NCI-H2029 (cell line): ENCODE data around the gene ANKRD11.
"Not testable (repeated sequence)": the region's sequence is repeated elsewhere in the genome, so short reads cannot be mapped to it uniquely, and the experiment has no call there.

Source experiments
- DNase-seq: peaks from one replicate; lab custom pipeline; 2025; lab: John Stamatoyannopoulos, UW

ANKRD11 gene

DNA sequence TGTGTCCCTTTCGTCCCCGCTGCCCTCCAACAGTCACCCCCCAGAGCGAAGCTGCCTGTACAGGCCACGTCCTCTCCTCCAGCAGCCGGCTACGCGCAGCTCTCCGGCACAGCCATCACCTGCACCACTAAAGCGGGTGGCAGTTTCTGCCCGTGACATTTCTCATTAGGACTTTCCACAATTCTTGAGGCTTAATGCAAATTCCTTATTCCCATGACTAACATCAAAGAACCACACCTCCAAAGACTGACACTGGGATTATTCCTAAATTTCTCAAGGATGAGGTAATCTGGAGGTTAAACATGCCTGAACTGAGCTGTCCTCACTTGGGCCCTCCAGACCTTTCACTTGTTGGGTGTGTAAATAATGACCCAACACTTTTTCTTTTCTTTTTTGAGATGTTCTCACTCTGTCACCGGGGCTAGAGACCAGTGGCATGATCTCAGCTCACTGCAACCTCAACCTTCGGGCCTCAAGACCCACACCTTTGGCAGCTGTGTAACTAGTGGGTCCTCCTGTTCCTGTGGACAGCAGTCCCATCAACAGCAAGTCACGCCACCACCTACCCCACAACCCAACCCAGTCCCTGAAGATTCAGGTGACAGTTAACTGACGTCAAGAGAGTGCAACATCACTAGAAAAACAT lies 11.7 kb downstream of the ANKRD11 start:
- DNase-seq, result no peak

DNA sequence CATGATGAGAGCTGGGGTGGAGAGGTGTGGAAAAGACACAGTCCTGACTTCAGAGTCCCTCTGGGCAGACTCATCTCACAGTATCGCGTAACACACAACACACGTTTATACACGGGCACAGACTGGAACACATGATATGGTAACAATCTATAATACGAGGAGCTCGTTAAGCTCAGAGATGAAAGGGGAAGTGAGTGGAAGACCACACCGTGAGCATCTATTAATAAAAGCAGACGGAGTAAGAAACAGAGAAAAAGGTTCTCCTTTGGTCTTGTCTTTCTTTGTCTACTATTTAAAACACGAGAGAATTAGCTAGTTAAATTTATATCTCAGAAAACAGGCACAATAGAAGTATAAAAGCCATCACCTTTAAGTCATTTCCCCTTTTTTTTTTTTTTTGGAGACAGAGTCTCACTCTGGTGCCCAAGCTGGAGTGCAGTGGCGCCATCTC lies 13.5 kb downstream of the ANKRD11 start:
- no peak for DNase-seq

DNA sequence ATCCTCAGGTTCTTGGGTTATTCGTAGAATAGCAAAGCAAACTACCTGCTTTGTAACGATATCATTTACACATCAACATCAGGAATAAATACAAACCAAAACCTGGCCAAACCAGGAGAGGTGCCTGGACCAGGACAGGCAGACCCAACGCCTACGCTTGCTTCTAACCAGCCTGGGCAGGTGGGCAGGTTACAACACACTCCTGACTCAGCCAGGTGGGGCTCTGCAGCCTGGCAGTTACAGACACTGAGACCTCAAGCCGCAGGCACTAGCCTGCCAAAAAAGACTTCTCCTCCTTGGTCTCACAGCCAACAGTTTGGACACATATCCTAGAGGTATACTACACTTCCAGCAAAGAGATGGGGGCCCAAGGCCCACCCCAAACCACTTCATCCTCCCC lies 14.0 kb downstream of the ANKRD11 start:
- no peak for DNase-seq

DNA sequence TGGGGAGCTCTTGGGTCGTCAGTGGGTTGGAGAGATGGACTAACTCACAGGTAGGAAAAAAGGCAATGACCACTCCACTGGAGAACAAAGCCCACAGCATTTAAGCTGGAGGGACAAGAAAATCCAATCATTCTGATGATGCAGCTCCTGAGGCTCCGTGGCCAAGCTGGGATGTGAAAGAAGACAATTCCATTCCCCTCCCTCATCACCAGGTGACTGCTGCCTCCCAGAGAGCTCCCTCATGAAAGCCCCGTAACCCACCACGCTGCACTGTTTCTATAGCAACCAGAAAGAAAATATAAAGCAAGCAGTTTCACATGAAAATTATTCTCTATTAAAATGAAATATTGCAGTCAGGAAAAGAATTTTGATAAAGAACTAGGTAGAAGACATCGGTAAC lies 15.2 kb downstream of the ANKRD11 start:
- no peak for DNase-seq

DNA sequence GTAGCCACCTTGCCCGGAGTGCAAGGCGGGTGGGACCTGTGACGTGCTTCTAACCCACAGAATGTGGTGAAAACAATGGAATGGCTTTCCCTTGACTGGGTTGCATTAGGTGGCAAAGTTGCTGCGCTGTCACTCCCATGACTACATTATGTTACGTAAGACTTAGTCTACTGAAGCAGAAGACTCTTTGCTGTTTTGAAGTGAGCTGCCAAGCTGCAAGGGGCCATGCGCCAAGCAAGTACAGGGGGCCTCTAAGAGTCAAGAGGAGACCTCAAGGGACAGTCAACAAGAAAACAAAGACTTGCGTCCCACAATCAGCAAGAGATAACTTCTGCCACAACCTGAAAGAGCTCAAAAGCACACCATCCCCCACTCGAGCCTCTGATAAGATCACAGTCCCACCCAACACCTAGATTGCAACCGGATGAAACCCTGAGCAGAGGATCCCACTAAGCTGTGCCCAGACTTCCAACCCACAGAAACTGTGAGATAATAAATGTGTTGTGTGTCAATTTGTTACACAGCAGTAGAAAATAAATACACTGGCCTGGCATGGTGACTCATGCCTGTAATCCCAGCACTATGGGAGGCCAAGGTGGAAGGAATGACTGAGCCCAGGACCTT lies 16.5 kb downstream of the ANKRD11 start:
- no peak for DNase-seq

DNA sequence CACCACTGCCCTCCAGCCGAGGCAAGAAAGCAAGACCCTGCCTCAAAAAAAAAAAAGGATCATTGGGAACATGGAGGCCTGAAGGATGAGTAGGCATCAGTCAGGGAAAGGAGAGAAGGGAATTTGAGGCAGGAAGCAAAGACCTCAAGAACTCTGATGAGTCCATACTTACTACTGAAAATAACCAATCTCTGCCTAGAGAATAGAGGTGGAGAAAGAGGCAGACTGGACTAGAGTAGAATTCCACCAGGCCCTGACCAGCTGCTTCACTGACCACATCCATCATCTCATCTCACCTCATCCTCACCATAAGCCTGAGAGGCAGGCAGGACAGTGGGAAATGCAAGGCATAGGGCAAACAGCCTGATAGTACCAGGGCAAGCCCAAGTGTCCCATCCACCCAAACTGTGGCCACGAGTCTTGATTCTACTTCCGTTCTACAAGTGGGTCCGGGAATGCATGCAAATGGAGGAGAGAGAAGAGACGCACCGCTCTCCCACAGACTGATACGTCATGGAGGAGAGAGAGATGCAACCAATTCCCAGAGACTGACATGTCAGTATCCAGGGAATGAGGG lies 17.1 kb downstream of the ANKRD11 start:
- no peak for DNase-seq

DNA sequence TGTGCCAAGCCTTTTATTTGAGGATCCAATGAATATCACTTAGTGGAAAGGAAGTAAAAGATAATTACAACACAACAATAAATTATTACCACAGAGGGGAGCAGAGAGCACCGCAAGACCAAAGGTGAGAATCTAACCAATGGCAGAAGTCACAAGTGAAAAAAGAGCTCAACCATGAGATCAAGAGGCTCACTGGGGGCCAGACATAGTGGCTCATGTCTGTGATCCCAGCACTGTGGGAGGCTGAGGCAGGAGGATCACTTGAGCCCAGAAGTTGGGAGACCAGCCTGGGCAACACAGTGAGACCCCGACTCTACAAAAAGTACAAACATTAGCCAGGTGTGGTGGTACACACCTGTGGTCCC lies 17.7 kb downstream of the ANKRD11 start:
- no peak for DNase-seq

DNA sequence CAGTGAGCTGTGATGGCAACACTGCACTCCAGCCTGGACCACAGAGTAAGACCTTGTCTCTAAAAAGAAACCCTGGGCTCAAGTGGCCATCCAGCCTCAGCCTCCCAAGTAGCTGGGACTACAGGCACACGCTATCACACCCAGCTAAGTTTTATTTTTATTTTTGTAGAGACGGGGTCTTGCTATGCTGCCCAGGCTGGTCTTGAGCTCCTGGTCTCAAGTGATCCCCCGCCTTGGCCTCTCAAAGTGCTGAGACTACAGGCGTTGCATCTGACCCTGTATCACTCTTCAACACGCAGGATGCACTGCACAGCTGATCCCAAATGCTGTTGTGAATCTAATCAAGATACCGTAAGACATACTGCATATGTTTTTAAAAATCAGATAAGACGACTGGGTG lies 23.0 kb downstream of the ANKRD11 start:
- DNase-seq, result no peak

DNA sequence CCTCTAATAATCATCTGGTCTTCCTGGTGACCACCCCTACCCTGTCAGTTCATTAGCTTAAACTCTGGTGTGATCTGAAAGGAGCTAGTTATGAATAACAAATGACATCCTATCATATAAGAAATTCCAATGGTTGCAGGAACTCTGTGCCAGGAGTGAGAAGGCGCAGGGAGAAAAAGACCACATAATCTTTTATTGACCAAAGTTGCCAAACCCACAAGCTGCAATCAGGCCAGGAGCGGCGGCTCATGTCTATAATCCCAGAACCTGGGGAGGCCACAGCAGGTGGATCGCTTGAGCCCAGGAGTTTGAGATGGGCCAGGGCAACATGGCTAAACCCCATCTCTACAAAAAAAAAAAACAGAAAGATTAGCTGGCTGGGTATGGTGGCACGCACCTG lies 23.4 kb downstream of the ANKRD11 start:
- no peak for DNase-seq

DNA sequence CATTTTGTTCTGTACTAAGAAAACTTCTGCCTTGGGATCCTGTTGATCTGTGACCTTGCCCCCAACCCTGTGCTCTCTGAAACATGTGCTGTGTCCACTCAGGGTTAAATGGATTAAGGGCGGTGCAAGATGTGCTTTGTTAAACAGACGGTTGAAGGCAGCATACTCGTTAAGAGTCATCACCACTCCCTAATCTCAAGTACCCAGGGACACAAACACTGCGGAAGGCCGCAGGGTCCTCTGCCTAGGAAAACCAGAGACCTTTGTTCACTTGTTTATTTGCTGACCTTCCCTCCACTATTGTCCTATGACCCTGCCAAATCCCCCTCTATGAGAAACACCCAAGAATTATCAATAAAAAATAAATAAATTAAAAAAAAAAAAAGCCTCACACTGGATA lies 27.0 kb downstream of the ANKRD11 start:
- not testable (repeated sequence) for DNase-seq

DNA sequence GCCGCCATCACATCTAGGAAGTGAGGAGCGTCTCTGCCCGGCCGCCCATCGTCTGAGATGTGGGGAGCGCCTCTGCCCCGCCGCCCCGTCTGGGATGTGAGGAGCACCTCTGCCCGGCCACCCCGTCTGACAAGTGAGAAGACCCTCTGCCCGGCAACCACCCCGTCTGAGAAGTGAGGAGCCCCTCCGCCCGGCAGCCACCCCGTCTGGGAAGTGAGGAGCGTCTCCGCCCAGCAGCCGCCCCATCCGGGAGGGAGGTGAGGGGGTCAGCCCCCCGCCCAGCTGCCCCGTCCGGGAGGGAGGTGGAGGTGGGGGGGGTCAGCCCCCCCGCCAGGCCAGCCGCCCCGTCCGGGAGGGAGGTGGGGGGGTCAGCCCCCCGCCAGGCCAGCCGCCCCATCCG lies 27.7 kb downstream of the ANKRD11 start:
- DNase-seq, result not testable (repeated sequence)

DNA sequence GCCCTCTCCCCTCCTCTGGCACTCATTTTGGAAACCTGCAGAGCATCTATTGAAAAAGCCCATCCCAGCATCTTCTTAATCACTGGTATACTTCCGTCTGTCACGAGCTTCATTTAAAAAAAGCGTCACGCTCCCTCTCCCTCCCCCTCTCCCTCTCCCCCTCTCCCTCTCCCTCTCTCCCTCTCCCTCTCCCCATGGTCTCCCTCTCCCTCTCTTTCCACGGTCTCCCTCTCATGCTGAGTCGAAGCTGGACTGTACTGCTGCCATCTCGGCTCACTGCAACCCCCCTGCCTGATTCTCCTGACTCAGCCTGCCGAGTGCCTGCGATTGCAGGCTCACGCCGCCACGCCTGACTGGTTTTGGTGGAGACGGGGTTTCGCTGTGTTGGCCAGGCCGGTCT lies 28.5 kb downstream of the ANKRD11 start:
- not testable (repeated sequence) for DNase-seq

DNA sequence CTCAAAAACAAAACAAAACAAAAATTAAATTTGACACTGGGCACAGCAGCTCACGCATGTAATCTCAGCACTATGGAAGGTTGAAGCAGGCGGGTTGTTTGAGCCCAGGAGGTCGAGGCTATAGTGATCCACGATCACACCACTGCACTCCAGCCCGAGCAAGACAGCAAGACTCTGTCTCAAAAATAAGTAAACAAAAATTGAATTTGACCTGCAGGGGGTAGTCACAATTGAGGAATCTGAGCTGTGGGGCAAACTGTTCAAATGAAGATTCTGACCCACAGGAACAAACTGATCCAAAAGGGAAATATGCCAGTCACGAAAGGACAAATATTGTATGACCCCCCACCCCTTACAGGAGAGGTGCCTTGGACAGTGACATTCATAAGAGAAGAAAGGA lies 29.8 kb downstream of the ANKRD11 start:
- no peak for DNase-seq

DNA sequence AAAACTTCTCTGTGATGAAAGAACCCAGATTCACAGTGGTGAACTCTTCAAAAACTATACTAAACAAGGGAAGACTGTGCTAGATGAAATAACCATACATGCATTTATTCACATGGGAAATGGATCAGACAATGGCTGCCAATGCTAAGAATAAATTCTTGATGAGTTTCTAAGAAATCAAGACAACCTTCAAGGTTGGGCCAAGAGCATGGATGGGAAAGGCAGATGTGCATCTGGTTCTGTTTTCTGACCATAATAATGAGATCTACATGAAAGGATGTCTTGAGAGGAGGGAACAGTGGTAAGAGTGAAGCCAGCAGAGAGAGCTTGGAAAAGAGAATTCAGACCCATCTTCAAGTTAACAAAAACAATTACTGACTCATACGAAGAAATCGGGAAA lies 31.4 kb downstream of the ANKRD11 start:
- no peak for DNase-seq

DNA sequence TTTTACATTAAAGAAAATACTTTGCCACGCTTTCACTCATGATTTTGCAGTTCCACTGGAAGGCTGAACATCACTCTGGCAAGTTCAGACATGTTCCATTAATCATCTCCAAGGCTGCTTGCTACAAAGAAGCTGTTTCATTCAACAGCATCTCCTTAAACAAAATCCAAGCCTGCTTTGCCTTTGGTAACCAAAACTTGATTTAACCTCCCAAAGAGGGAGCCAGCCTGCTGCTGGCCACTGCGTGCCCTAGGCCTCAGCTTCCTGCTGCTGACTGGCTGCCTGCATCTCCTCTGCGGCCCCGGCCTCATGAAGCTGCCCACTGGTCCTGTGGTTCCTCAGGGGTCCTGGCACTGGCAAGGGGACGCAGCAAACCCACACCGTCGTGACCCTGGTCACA lies 31.8 kb downstream of the ANKRD11 start:
- DNase-seq, result no peak

DNA sequence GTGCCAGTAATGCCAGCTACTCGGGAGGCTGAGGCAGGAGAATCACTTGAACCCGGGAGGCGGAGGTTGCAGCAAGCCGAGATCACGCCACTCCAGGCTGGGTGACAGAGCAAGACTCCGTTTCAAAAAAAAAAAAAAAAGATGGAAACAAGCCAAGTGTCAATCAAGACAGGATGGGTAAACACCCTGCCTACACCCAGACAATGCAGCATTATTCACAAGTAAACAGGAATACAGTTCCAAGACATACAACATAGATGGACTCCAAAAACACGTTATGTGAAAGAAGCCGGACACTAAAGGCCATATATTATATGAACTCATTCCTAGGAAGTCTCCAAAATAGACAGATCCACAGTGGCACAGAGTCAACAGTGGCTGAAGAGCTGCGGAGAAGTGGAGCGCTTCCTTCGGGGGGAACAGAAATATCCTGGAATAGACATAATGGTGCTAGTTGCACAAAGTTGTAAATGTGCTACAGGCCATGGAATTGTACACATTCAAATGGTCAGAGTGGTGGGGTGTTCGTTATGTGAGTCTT lies 33.9 kb downstream of the ANKRD11 start:
- DNase-seq, result no peak

DNA sequence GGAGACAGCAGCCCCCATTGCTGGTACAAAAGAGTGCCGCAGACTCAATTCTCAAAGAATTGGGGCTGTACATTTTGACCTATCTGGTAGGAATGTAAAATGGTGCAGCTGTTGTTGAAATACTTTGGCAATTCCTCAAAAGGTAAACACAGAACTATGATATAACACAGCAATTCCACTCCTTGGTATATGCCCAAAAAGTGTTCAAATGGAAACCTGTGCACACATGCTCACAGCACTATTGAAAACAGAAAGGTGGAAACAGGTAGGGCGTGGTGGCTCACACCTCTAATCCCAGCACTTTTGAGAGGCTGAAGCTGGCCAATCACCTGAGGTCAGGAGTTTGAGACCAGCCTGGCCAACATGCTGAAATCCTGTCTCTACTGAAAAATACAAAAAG lies 34.7 kb downstream of the ANKRD11 start:
- no peak for DNase-seq

DNA sequence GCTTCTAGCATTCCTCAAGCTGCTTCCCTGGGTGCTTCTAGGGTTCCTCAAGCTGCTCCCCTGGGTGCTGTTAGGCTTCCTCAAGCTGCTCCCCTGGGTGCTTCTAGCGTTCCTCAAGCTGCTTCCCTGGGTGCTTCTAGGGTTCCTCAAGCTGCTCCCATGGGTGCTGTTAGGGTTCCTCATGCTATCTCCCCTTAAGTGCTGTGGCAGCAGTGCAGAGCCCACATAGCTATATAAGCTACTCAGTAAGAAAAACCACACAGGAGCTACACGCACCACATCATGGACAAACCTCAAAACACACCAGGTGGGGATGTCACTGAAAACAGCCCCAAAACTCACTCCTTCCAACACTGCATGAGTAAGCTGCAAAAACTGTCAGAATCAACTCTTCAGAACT lies 35.2 kb downstream of the ANKRD11 start:
- no peak for DNase-seq

DNA sequence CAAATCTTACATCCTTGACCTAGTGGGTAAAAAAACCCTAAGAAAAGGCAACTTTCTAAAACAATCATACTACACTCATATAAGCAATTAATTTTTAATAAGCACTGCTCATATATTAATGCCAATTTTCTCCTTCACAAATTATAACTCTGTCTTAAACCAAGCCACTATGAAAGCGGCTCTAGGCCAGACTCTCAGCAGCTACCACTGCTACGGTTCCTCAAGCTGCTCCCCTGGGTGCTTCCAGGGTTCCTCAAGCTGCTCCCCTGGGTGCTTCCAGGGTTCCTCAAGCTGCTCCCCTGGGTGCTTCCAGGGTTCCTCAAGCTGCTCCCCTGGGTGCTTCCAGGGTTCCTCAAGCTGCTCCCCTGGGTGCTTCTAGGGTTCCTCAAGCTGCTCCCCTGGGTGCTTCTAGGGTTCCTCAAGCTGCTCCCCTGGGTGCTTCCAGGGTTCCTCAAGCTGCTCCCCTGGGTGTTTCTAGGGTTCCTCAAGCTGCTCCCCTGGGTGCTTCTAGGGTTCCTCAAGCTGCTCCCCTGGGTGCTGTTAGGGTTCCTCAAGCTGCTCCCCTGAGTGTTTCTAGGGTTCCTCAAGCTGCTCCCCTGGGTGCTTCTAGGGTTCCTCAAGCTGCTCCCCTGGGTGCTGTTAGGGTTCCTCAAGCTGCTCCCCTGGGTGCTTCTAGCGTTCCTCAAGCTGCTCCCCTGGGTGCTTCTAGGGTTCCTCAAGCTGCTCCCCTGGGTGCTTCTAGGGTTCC lies 35.8 kb downstream of the ANKRD11 start:
- not testable (repeated sequence) for DNase-seq

DNA sequence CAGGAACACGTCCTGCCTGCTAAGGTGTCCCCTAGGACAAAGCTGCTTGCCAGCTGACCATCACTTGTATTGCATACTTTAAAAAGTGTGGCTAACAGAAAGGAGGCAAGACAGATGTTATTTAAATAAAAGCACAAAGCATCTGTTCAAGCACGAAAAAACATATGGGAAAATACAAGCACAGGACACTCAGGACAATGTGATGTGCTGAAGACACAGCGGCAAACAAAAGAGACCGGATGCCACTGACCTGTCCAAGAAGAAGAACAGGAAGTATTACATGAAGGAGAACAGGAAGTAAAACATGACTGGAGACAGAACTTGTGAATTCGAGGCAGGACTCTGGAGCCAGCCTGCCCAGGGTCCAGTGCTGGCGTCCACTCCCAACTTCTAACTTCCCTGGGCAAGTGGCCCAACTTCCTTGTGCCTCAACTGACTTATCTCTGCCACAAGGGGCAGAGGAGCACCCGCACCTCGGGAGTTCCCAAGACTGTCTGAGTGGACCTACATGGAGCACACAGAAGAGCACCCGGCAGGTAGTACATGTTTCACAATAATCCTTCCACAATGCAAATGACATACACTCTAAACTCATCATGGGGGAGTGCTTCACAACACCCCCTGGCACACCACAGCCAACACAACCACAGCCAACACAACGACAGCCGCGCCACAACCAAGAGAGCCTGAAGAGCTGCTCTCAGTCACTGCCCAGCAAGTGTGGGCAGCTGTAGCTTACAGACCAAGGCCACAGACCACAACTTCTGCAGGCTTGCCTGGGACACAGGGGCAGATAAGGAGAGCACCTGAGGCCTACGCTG lies 36.6 kb downstream of the ANKRD11 start:
- no peak for DNase-seq

DNA sequence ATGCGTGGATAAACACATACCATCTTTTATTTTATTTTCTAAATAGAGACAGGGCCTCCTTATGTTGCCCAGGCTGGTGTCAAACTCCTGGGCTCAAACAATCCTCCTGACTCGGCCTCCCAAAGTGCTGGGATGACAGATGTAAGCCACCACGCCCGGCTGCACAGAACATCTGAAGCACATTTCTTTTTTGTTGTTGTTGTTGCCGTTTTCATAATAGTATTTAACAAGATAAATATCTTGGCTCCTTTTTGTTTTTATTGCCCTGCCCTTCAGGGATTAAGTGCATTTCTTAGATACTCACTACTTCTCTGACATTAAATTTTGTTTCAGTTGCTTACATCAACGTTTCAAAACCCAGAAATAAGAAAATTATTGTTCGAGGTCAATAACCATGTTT lies 37.4 kb downstream of the ANKRD11 start:
- DNase-seq, result no peak

DNA sequence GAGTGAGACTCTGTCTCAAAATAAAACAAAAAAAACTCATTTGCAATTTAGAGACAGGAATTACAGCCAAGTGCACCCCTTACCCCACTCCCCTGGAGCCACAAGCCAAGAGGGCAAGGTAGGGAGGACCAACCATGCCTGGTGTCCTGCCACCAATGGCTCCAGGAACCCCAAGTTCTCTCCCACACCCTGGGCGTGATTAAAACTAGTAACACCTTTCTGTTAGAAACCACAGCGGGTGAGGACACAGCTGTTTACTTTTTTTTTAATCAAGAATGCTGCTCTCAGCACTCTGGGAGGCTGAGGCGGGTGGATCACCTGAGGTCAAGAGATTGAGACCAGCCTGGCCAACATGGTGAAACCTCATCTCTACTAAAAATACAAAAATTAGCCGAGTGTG lies 38.1 kb downstream of the ANKRD11 start:
- DNase-seq, result no peak
